Measurements from ENCODE around the gene NYAP1. TPM values are rescaled to one million over a fixed set of nuclear protein-coding genes. Genes with fewer than 3 reads are reported as not detected.
"Not testable (repeated sequence)": the region's sequence is repeated elsewhere in the genome, so short reads cannot be mapped to it uniquely, and the experiment has no call there.

Gene NYAP1
- total RNA-seq, 4 donors from 2014 or later: 0.39 to 2.1 (median 1.5) TPM

- no peak for TF ChIP-seq POLR2A (IDR thresholded peaks at IDR 0.05)
- TF ChIP-seq, protein P1, sequence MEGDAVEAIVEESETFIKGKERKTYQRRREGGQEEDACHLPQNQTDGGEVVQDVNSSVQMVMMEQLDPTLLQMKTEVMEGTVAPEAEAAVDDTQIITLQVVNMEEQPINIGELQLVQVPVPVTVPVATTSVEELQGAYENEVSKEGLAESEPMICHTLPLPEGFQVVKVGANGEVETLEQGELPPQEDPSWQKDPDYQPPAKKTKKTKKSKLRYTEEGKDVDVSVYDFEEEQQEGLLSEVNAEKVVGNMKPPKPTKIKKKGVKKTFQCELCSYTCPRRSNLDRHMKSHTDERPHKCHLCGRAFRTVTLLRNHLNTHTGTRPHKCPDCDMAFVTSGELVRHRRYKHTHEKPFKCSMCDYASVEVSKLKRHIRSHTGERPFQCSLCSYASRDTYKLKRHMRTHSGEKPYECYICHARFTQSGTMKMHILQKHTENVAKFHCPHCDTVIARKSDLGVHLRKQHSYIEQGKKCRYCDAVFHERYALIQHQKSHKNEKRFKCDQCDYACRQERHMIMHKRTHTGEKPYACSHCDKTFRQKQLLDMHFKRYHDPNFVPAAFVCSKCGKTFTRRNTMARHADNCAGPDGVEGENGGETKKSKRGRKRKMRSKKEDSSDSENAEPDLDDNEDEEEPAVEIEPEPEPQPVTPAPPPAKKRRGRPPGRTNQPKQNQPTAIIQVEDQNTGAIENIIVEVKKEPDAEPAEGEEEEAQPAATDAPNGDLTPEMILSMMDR (IDR thresholded peaks at IDR 0.05): no peak
- no peak overlapping the region for H3K4me3 ChIP-seq (ENCODE audit: low read depth, poor library complexity, severe bottlenecking)
- intact Hi-C loops (cut with DNase I; ENCODE audit: low total_unique reads): no loop called here
- 88 to 92% methylated on average over 6 of the region's 6 CpGs for WGBS, 2 donors
- DNase-seq (ENCODE audit: low spot score in 2 of 2): no peak
These were observed 35.9 kb downstream of the NYAP1 start for GRCh38 chr7:100519580-100519979.

DNA sequence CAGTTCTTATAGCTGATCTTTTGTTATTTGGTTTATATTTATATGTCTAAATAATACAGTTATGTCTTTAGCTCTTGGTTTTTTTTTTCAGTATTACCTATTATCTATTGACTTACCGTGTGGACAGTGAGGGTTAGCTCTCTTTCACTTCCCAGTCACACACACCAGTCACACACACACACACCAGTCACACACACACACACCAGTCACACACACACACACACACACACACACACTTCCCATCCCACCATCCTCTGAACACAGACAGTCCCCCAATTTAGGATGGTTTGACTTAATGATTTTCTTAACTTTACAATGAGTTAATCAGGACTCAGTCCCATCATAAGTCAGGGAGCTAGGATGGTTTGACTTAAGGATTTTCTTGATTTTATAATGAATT lies 36.4 kb downstream of the NYAP1 start:
- 28 to 40% methylated on average over 1 of the region's 1 CpG for WGBS, 2 donors
- intact Hi-C loops (cut with DNase I; ENCODE audit: low total_unique reads): no loop called here
- DNase-seq (ENCODE audit: low spot score in 2 of 2): no peak
- TF ChIP-seq POLR2A (IDR thresholded peaks at IDR 0.05): no peak
- TF ChIP-seq, protein P1 (IDR thresholded peaks at IDR 0.05): no peak
- no peak overlapping the region for H3K4me3 ChIP-seq (ENCODE audit: low read depth, poor library complexity, severe bottlenecking)

GRCh38 chr7:100521076-100521475 lies 37.3 kb downstream of the NYAP1 start:
- WGBS, 2 donors: 93 to 94% methylated on average over 2 of the region's 2 CpGs
- DNase-seq (ENCODE audit: low spot score in 2 of 2): no peak
- no peak overlapping the region for H3K4me3 ChIP-seq (ENCODE audit: low read depth, poor library complexity, severe bottlenecking)
- TF ChIP-seq, protein P1 (IDR thresholded peaks at IDR 0.05): no peak
- no peak for TF ChIP-seq POLR2A (IDR thresholded peaks at IDR 0.05)
- intact Hi-C loops (cut with DNase I; ENCODE audit: low total_unique reads): no loop called here

GRCh38 chr7:100521909-100522593 lies 38.3 kb downstream of the NYAP1 start:
- DNase-seq (ENCODE audit: low spot score in 2 of 2); H3K4me3 ChIP-seq (ENCODE audit: low read depth, poor library complexity, severe bottlenecking); intact Hi-C loops (cut with DNase I; ENCODE audit: low total_unique reads): not testable (repeated sequence)
- 53 to 78% methylated on average over 2 to 3 of the region's 3 CpGs for WGBS, 2 donors

DNA sequence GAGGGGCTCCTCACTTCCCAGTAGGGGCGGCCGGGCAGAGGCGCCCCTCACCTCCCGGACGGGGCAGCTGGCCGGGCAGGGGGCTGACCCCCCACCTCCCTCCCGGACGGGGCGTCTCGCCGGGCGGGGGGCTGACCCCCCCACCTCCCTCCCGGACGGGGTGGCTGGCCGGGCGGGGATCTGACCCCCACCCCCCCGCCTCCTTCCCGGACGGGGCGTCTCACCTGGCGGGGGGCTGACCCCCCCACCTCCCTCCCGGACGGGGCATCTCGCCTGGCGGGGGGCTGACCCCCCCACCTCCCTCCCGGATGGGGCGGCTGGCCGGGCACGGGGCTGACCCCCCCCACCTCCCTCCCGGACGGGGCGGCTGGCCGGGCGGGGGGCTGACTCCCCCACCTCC lies 39.5 kb downstream of the NYAP1 start:
- intact Hi-C loops (cut with DNase I; ENCODE audit: low total_unique reads); DNase-seq (ENCODE audit: low spot score in 2 of 2); H3K4me3 ChIP-seq (ENCODE audit: low read depth, poor library complexity, severe bottlenecking): not testable (repeated sequence)
- no CpG with 5 or more reads among the region's 34 CpGs for WGBS, 2 donors

GRCh38 chr7:100528108-100528866 lies 44.6 kb downstream of the NYAP1 start:
- WGBS, 2 donors: 81 to 82% methylated on average over 12 of the region's 12 CpGs
- intact Hi-C loops (cut with DNase I; ENCODE audit: low total_unique reads): not testable (repeated sequence)

DNA sequence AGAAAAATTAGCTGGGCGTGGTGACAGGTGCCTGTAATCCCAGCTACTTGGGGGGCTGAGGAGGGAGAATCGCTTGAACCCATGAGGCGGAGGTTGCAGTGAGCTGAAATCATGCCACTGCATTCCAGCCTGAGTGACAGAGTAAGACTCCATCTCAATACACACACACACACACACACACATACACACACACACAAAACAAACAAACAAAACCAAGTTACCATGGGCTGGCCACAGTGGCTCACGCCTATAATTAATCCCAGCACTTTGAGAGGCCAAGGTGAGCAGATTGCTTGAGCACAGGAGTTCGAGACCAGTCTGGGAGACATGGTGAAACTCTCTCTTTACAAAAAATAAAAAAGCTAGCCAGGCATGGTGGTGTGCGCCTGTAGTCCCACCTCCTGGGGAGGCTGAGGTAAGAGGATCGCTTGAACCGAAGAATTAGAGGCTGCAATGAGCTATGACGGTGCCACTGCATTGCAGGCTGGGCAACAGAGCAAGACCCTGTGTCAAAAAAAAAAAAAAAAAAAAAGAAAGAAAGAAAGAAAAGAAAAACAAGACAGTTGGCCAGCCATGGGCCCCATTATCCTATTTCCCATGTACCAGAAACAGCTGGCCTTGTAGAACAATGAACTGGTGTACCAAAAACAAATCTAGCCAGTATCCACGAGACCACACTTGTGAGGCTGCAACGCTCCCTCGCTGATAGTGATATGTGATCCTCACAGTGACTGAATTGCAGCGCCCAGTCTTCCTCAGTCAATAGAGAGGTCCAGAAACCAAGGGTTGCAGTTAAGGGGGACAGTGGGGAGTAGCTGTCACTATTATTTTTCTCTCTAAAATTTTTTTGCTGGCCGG lies 48.7 kb downstream of the NYAP1 start:
- 90 to 91% methylated on average over 14 of the region's 14 CpGs for WGBS, 2 donors
- no peak overlapping the region for H3K4me3 ChIP-seq (ENCODE audit: low read depth, poor library complexity, severe bottlenecking)
- no peak for DNase-seq (ENCODE audit: low spot score in 2 of 2)
- intact Hi-C loops (cut with DNase I; ENCODE audit: low total_unique reads): no loop called here
- TF ChIP-seq POLR2A (IDR thresholded peaks at IDR 0.05): no peak
- TF ChIP-seq, protein P1 (IDR thresholded peaks at IDR 0.05): no peak

More at GRCh38 chr7:100528108-100528866, 44.6 kb downstream of the NYAP1 start:
- DNase-seq (ENCODE audit: low spot score in 2 of 2); H3K4me3 ChIP-seq (ENCODE audit: low read depth, poor library complexity, severe bottlenecking): not testable (repeated sequence)

DNA sequence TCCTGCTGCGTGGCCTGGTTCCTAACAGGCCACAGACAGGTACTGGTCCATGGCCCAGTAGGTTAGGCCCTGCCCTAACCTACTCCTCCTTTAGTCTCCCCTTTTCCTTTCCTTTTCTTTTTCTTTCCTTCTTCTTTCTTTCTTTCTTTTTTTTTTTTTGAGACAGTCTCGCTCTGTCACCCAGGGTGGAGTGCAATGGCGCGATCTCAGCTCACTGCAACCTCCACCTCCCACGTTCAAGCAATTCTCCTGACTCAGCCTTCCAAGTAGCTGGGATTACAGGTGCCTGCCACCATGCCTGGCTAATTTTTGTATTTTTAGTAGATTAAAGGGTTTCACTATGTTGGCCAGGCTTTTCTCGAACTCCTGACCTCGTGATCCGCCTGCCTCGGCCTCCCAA lies 52.3 kb downstream of the NYAP1 start:
- DNase-seq (ENCODE audit: low spot score in 2 of 2); intact Hi-C loops (cut with DNase I; ENCODE audit: low total_unique reads); H3K4me3 ChIP-seq (ENCODE audit: low read depth, poor library complexity, severe bottlenecking): not testable (repeated sequence)
- 90 to 91% methylated on average over 9 of the region's 9 CpGs for WGBS, 2 donors

DNA sequence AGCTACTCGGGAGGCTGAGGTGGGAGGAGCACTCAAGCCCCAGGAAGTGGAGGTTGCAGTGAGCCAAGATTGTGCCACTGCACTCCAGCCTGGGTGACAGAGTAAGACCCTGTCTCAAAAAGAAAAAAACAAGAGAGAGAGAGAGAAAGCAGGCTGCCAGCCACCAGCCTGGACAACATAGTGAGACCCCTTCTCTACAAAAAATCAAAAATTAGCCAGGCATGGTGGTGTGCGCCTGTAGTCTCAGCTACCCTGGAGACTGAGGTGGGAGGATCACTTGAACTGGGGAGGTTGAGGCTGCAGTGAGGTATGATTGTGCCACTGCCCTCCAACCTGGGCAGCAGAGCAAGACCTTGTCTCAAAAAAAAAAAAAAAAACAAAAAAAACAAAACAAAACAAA lies 53.0 kb downstream of the NYAP1 start:
- intact Hi-C loops (cut with DNase I; ENCODE audit: low total_unique reads); DNase-seq (ENCODE audit: low spot score in 2 of 2); H3K4me3 ChIP-seq (ENCODE audit: low read depth, poor library complexity, severe bottlenecking): not testable (repeated sequence)
- WGBS, 2 donors: 88 to 90% methylated on average over 2 of the region's 2 CpGs

Measured in lower leg skin (tissue), 4 donors.